PC-3 (cell line): ENCODE data around the gene TPRKB. TPM values are rescaled to one million over a fixed set of nuclear protein-coding genes. Genes with fewer than 3 reads are reported as not detected.
"Not testable (repeated sequence)": the region's sequence is repeated elsewhere in the genome, so short reads cannot be mapped to it uniquely, and the experiment has no call there.

Experiments
- ATAC-seq: fragments of 200-7000 bp; cut with Tn5 transposase; 2 replicates; pipeline ENCODE4 v1.9.1; 2020; ENCODE audit warnings: mild to moderate bottlenecking, moderate library complexity
- BruUV-seq: library from RNA; stranded (reverse); fragments of 400-500 nt; replicated peaks from 2 replicates; lab custom pipeline; 2021; lab: Mats Ljungman, UMichigan
- CTCF ChIA-PET: fragments of 300-600 bp; sonication (Branson Sonifier 250); formaldehyde crosslinking; loops from one replicate; lab custom pipeline; 2022; ENCODE audit warnings: antibody characterized with exemption; lab: Charles Lee
- POLR2A ChIA-PET: fragments of 300-600 bp; sonication (Branson Sonifier 250); formaldehyde crosslinking; loops from one replicate; lab custom pipeline; 2022; ENCODE audit warnings: antibody characterized with exemption; ENCODE audit not compliant: unreplicated experiment; lab: Charles Lee
- DNase-seq: peaks from one replicate; pipeline ENCODE4 v3.0.0-alpha.2; 2015
- H2AFZ ChIP-seq: fragments of 300-600 bp; sonication (generic); 2 replicates; pipeline ENCODE4 v1.6.0; 2016; ENCODE audit warnings: antibody characterized with exemption, low read length
- H3F3A ChIP-seq: fragments of 300-600 bp; sonication (generic); one replicate; pipeline ENCODE4 v1.6.0; 2017; ENCODE audit warnings: antibody characterized with exemption, low read length, control low read depth, mild to moderate bottlenecking; ENCODE audit not compliant: unreplicated experiment
- H3K27ac ChIP-seq: fragments of 300-600 bp; sonication (generic); 2 replicates; pipeline ENCODE4 v1.5.1; 2016; ENCODE audit warnings: mild to moderate bottlenecking, low read length
- H3K27me3 ChIP-seq: fragments of 300-600 bp; sonication (generic); 2 replicates; pipeline ENCODE4 v1.6.1; 2016; ENCODE audit warnings: low read length, mixed read lengths
- H3K36me3 ChIP-seq: fragments of 300-600 bp; sonication (generic); 2 replicates; pipeline ENCODE4 v1.6.1; 2016; ENCODE audit warnings: low read depth, mixed run types, low read length, mixed read lengths
- H3K4me1 ChIP-seq: fragments of 300-600 bp; sonication (generic); 2 replicates; pipeline ENCODE4 v1.5.1; 2016; ENCODE audit warnings: low read length; ENCODE audit not compliant: insufficient read depth
- H3K4me2 ChIP-seq: fragments of 300-600 bp; sonication (generic); 2 replicates; pipeline ENCODE4 v1.6.0; 2016; ENCODE audit warnings: low read length
- H3K4me3 ChIP-seq: fragments of 300-600 bp; sonication (generic); 2 replicates; pipeline ENCODE4 v1.5.1; 2016; ENCODE audit warnings: mild to moderate bottlenecking, low read length, mixed read lengths
- H3K79me2 ChIP-seq: fragments of 300-600 bp; sonication (generic); 2 replicates; pipeline ENCODE4 v1.6.1; 2017; ENCODE audit warnings: low read length, mixed read lengths
- H3K9ac ChIP-seq: fragments of 300-600 bp; sonication (generic); 2 replicates; pipeline ENCODE4 v1.6.0; 2016; ENCODE audit warnings: mild to moderate bottlenecking, low read length
- H3K9me2 ChIP-seq: fragments of 300-600 bp; sonication (generic); replicated peaks from 2 replicates; pipeline ENCODE4 v1.6.1; 2016; ENCODE audit warnings: mixed run types, low read length, mixed read lengths
- H3K9me3 ChIP-seq: fragments of 300-600 bp; sonication (generic); 2 replicates; pipeline ENCODE4 v1.6.1; 2016; ENCODE audit warnings: low read length, mixed read lengths
- H4K20me1 ChIP-seq: fragments of 300-600 bp; sonication (generic); 2 replicates; pipeline ENCODE4 v1.6.1; 2016; ENCODE audit warnings: low read length, mixed read lengths
- CTCF ChIP-seq: fragments of 300-600 bp; sonication (generic); conservative IDR thresholded peaks from 2 replicates; pipeline ENCODE4 v1.5.1; 2017; ENCODE audit warnings: antibody characterized with exemption, low read depth, mild to moderate bottlenecking, low read length
- intact Hi-C: fragments of 100-400 bp; cut with micrococcal nuclease; formaldehyde crosslinking; loops from 2 replicates; pipeline ENCODE4 v1.9.0; 2023
- total RNA-seq: library from RNA; depleted of rRNA; stranded (reverse); fragments of >200 nt; gene quantifications from 2 replicates; pipeline ENCODE4 v1.2.3, GENCODE V29; 2014; rRNA removed

Gene TPRKB
- total RNA-seq, 1 experiment from 2014 or later, result 51.4 TPM

DNA sequence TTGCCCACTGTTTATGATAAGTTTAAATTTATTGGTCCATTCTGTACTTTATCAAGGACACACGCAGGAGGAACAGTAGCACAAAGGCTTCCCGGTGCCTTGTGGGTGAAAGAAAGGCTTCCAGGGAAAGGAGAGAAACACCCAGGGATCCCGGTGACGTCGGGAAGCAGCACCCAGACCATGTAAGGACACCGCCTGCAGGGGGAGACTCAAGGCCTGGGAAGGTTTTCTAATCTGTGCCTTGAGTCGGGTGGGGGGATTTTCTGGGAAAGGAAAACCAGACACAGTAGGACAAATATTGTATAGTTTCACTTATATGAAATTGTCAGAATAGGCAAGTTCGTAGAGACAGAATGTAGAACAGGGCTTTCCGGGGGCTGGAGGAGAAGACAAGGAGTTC is 52.2 kb downstream of the TPRKB start:
- BruUV-seq, H3K9ac ChIP-seq, intact Hi-C loops, H2AFZ ChIP-seq, H3K9me2 ChIP-seq, H3K4me1 ChIP-seq, H3K79me2 ChIP-seq, H3K27ac ChIP-seq, H3K27me3 ChIP-seq, H4K20me1 ChIP-seq, H3F3A ChIP-seq, CTCF ChIA-PET, POLR2A ChIA-PET, H3K4me3 ChIP-seq, H3K36me3 ChIP-seq, H3K4me2 ChIP-seq, H3K9me3 ChIP-seq: not testable (repeated sequence)
- peak; percentile 38 for TF ChIP-seq CTCF
- DNase-seq (peak; percentile 25), ATAC-seq (peak; percentile 43; the same call in 1 of the 2 replicates)

- POLR2A ChIA-PET, H3K9ac ChIP-seq, H3K4me2 ChIP-seq, H3K9me3 ChIP-seq, H3K79me2 ChIP-seq, intact Hi-C loops, H3K36me3 ChIP-seq, H2AFZ ChIP-seq, H3K27me3 ChIP-seq, CTCF ChIA-PET, H3K27ac ChIP-seq, H3K4me3 ChIP-seq, H4K20me1 ChIP-seq, H3F3A ChIP-seq, H3K9me2 ChIP-seq, H3K4me1 ChIP-seq, BruUV-seq: not testable (repeated sequence)
- ATAC-seq, result peak; percentile 57
- DNase-seq, result peak; percentile 37
These were observed 52.8 kb downstream of the TPRKB start for GRCh38 chr2:73684325-73684724.

DNA sequence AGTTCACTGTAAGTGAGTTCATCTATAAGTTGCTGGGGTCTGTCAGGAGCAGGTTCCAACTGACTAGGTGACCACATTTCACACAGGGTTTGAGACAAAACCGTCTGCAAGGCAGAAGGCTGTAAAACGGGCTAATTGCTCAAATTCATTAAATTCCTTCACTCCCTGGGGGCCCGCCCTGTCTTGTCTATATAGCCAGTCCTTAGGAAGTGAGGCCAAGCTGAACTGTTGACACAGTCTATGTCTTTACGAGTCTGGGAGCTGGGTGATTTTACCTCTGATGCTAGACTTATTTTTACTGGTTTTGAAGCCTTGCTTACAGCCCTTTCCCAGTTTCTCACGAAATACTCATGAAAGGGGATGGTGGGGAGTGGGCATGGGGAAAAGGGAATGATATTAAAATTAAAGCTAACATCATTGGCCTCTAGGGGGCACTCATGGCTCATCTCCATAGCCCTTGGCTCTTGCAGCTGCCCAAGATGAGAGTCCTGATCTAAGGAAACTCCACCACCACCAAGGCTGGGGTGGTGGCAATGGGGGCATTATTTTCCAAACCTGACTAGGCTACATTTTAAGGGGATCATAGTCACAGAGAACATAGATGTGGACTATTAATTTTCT is 57.1 kb downstream of the TPRKB start:
- intact Hi-C loops, BruUV-seq, H3K9me3 ChIP-seq, H3K9ac ChIP-seq, H3K27me3 ChIP-seq, H3K4me1 ChIP-seq, H3K36me3 ChIP-seq, H4K20me1 ChIP-seq, H3K79me2 ChIP-seq, H3K4me2 ChIP-seq, H3K4me3 ChIP-seq, H3K9me2 ChIP-seq, H3K27ac ChIP-seq, H3F3A ChIP-seq, H2AFZ ChIP-seq, POLR2A ChIA-PET: not testable (repeated sequence)
- DNase-seq, result peak; percentile 69
- ATAC-seq, result peak; percentile 60
- CTCF ChIA-PET, result interaction anchor here (0.5 kb wide), 2 partner anchors 63 to 323 kb away, joined by 4 to 5 read pairs; no protein-coding TSS in a partner anchor
- TF ChIP-seq CTCF, result peak; percentile 67

Other genes starting within 250 kb of the TPRKB start
- not detected in 2 replicates for gene NAT8, start 94.9 kb downstream of the TPRKB start, total RNA-seq
- 17.5 and 30.4 TPM in 2 replicates for gene DUSP11, start 42.8 kb upstream of the TPRKB start, total RNA-seq
- not detected in 2 replicates for gene C2orf78, start 46.8 kb upstream of the TPRKB start, total RNA-seq
- gene STAMBP, start 91.6 kb upstream of the TPRKB start, total RNA-seq, result 23.8 and 32.2 TPM in 2 replicates
- 1.6 and 3.8 TPM in 2 replicates for gene ACTG2, start 155.7 kb upstream of the TPRKB start, total RNA-seq
- gene DGUOK, start 189.5 kb upstream of the TPRKB start, total RNA-seq, result 42.2 and 61.3 TPM in 2 replicates
- 6.1 and 10.1 TPM in 2 replicates for gene TET3, start 247.6 kb upstream of the TPRKB start, total RNA-seq